NB4 (cell line): ENCODE measurements around the gene SPOP.

Experiments
- CTCF ChIP-seq: IDR thresholded peaks from one replicate; pipeline ENCODE4 v1.5.1; 2012; ENCODE audit warnings: low read depth, low read length
- MYC ChIP-seq: IDR thresholded peaks from 2 replicates; pipeline ENCODE4 v1.6.1; 2011; ENCODE audit warnings: low read depth, low read length
- POLR2A ChIP-seq: IDR thresholded peaks from 2 replicates; pipeline ENCODE4 v1.6.1; 2011; ENCODE audit warnings: mild to moderate bottlenecking; ENCODE audit not compliant: insufficient read length; ENCODE audit errors: extremely low read depth
- TF ChIP-seq, protein P1 (sequence below): IDR thresholded peaks from 2 replicates; pipeline ENCODE4 v1.6.1; 2011; ENCODE audit warnings: low read depth, low read length

DNA sequence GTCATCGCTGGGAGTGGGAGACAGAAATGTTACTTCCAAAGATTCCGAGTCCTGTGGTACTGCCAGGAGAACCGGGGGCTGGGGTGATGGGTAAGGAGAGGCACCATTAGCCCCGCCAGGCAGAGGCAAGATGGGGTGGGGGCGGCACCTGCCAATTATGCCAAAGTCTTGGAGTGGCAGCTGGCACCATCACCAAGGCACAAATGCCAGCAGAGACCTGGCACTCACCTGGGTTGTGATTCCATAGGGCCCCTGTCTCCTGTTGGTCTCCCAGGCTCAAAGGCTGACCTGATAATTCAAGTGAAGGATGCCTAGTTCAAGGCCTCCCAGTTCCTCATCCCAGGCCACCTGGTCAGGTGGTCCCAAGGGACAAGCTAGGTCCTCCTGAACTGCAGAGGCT, 94.7 kb downstream of the SPOP start:
- TF ChIP-seq CTCF: no peak
- TF ChIP-seq POLR2A: no peak
- no peak for TF ChIP-seq MYC
- TF ChIP-seq, protein P1, sequence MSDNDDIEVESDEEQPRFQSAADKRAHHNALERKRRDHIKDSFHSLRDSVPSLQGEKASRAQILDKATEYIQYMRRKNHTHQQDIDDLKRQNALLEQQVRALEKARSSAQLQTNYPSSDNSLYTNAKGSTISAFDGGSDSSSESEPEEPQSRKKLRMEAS: no peak
